CD1c-positive myeloid dendritic cell (primary cell): ENCODE data around the gene FUBP1.
A peak's percentile ranks its signal among the peaks of the same experiment; 100 is the strongest.
"Not testable (repeated sequence)": the region's sequence is repeated elsewhere in the genome, so short reads cannot be mapped to it uniquely, and the experiment has no call there.

ENCODE experiments used
- DNase-seq: peaks from one replicate; pipeline ENCODE4 v3.0.0-alpha.2; 2016; ENCODE audit errors: extremely low spot score

FUBP1 gene

DNA sequence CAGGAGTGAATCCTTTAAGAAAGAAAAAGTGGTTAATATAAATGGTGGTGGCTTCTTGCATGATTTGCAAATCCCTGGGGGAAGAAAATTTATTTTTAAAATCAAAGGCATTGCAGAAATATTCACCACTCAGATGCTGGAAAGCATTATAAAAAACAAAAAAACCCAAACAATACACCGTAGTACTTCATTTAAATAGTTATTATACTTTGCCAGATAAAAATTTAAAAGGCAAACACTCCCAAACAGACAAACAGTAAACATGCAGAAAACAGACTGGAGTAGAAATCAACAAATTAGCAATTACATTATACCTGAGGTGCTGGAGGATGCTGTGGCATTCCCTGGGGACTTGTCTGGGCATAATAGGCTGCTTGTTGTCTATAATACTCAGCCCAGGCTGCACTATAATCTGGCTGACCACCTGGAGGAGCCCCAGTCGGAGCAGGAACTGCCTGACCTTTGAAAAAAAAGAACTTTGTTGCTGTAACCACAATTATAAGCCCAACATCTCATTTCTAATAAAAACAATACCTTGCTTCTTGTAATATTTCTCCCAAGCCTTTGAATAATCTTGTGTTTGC is 29.9 kb downstream of the FUBP1 start:
- DNase-seq = no peak

DNA sequence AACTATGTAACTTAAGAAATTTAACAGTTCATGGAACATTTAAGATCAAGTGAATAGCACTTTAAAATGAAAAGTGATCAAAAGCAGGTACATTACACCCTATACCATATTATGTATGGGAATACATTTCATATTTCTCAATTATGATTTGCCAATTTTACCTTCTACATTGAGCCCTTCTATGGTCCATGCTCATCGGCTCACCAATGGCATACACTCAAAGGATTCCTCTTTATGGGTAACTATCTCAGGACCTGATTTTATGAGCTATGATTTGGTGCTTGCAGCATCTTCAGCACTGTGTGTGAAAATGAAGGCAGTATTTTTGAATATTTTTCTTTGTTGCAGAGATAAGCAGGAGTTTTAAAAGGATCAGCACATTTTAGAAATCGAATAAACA is 33.5 kb downstream of the FUBP1 start:
- DNase-seq = no peak

DNA sequence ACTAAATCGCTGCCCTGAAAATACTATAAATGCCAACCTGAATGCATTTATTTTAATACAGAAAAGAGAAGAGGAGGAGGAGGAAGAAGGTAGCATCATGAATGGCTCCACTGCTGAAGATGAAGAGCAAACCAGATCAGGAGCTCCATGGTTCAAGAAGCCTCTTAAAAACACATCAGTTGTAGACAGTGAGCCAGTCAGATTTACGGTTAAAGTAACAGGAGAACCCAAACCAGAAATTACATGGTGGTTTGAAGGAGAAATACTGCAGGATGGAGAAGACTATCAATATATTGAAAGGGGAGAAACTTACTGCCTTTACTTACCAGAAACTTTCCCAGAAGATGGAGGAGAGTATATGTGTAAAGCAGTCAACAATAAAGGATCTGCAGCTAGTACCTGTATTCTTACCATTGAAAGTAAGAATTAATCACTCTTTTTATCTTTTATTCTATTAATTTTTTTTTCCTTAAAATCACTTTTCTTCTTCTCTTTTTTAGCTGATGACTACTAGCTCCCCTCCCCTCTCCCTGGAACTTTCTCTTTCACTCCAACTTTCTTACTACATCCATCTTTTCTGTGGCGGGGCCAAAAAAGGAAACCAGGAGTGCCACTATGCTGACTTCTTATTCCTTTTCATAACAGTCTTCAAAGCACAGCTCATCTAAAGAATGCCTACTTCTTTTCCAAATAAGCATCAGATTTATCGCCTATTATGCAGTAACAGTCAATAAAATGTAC is 36.3 kb downstream of the FUBP1 start:
- DNase-seq = no peak

DNA sequence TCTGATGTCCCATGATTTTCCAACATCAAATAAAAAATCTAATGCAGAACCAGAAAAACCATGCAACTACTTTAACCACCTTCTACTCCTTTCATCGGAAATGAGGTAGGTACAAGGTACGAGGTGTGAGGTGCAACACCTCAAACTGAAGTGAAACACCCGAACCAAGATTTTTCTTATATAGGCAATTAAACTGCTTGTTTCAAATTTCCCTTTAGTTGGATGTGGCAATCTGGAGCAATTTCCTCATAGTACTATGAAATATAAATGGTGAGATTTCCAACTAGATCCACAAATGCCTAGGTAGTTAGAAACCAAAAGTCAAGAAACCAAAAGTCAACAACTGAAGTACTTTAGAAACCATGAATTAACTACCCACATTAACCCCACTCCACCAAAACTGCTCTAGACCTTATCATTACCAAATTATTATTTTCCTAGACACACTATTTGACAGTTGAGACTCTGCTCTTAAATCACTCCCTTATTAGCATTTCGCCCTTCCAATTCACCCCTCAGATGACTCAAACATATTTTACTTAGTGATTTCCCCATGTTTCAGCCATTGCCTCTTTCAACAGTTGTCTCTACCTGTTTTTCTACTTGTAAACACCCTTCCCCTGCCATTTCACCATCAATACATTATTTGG is 37.8 kb downstream of the FUBP1 start:
- no peak for DNase-seq

DNA sequence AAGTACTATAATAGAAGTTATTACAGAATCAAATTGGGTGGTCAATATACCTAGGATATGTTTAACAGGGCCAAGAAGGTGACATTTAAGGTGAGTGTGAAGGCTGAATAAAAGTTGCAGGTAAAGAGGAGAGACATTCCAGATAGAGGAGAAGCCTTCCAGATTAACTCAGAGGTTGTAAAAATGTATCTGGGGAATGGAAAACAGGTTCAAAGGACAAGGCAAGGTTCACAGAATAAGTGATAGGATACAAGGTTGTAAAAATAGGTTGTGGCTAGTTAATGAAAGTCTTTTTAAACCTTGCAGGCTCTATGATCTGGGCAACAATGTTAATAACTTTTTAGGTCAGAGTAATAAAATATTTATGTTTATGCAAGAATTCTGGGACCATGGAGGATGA is 40.2 kb downstream of the FUBP1 start:
- no peak for DNase-seq

DNA sequence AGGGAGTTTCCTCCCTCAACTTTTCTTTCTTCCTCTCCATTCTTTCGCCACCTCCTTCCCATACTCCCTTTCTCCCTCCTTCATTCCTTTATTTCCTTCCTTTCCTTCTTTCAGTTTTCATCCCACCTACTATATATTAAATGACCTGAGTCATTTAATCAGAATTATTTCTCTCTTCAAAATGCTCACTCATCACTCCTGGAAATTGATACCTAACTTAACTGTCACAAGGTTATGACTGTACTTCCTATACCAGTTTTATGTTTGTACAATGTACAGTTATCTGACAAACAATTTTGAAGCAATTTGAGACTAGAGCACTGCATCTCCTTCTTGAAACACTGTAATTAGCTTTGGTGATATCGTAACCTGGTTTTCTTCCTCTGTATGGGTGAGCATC is 49.1 kb downstream of the FUBP1 start:
- no peak for DNase-seq

DNA sequence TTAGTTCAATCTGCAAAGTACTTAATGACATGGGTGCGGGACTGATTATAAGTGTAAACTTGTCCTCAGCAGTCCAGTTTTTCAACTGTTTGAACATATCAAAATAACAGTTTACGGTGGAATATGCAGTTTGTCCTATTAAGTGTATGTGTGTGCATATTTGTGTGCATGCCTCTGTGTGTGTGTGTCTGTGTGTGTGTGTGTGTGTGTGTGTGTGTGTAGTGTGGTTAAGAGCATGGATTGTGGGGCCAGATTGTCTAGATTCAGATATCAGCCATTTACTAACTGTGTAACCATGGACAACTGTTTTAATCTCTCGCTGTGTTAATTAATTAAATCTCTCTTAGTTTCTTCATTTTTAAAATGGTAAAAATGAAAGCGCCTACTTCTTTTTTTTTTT is 51.5 kb downstream of the FUBP1 start:
- DNase-seq = no peak

DNA sequence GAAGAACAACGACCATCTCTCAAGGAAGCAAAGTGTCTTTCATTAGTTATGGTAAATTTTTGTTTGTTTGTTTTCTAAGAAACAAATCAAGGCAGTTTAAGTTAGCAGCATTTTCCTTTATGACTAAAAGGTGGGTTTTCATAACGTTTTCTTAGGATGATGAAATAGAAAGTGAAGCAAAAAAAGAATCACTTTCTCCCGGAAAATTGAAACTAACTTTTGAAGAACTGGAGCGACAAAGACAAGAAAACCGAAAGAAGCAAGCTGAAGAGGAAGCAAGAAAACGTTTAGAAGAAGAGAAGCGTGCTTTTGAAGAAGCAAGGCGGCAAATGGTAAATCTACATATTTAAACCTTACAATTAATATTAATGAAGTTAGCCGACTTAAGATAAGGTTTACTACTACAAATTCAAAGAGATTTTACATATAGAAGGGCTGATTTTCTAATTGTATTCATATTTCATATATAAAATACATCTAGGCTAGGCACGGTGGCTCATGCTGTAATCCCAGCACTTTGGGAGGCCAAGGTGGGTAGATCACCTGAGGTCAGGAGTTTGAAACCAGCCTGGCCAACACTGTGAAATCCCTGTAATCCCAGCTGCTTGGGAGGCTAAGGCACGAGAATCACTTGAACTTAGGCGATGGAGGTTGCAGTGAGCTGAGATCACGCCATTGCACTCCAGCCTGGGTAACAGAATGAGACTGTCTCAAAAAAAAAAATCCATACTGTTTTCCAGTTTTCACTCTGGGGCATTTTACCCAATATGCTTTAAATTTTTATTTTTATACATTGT is 52.1 kb downstream of the FUBP1 start:
- DNase-seq = peak; percentile 58

DNA sequence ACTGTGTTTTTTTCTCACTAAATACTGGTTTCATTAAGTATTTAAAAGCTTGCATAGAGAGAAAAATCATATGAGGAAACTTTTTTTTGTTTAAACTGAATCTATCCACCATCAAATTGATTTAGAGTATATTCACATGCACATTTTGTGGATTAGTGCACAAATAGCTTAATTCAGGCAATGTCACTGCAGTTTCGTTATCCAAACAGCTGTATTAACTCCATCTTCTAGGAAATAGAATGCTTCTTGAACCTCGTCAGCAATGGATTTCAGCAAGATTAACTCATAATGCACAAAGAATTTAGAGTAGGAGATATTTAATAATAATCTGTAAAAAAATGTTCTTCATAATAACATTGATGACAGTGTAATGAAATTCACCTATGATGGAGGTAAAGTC is 52.9 kb downstream of the FUBP1 start:
- no peak for DNase-seq

DNA sequence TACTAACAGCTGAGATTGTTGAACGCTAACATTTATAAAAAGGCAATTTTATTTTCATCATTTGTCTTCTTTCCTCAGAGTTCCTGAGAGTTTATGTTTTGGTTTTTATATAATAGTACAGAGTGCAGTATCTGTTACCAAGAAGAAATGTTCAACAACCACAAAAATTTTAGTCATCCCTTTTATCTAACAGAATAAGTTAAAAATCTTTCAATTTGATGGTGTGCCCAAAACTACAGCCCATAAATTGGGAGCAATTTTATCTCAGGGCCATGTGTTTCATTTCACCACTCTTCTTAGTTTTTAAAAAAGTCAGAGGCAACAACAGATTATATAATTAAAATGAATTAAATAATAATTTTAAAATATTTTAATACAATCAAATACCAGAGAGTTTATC is 53.4 kb downstream of the FUBP1 start:
- DNase-seq = no peak

DNA sequence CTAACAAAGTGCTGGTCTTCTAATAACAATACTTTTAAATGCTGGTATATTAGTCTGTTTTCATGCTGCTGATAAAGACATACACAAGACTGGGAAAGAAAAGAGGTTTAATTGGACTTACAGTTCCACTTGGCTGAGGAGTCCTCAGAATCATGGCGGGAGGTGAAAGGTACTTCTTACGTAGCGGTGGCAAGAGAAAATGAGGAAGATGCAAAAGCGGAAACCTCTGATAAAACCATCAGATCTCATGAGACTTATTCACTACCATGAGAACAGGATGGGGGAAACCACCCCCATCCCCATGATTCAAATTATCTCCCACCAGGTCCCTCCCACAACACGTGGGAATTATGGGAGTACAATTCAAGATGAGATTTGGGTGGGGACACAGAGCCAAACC is 60.0 kb downstream of the FUBP1 start:
- DNase-seq = not testable (repeated sequence)

DNA sequence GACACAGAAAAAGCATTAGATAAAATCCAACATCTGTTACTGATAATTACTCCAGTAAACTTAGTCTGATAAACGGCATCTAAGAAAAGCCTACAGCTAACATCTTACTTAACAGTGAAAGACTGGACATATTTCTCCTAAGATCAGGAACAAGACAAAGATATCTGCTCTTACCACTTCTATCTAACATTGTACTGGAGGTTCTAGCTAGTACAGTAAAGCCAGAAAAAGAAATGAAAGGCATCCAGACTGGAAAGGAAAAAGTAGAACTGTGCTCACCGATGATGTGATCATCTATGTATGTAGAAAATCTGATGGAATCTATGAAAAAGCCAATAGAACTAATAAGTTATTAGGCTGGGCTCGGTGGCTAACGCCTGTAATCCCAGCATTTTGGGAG is 68.8 kb downstream of the FUBP1 start:
- no peak for DNase-seq

DNA sequence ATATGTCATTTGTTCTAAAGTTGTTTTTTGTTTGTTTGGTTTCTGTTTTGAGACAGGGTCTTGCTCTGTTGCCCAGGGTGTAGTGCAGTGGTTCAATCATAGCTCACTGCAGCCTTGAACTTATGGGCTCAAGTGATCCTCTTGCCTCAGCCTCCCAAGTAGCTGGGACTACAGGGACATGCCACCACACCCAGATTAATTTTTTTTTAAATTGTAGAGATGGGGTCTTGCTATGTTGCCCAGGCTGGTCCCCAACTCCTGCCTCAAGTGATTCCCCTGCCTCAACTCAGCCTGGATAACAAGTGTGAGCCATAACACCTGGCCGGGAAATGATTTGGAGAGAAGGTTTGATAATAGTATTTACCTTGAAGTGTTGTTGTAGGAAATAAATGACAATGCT is 72.2 kb downstream of the FUBP1 start:
- no peak for DNase-seq

DNA sequence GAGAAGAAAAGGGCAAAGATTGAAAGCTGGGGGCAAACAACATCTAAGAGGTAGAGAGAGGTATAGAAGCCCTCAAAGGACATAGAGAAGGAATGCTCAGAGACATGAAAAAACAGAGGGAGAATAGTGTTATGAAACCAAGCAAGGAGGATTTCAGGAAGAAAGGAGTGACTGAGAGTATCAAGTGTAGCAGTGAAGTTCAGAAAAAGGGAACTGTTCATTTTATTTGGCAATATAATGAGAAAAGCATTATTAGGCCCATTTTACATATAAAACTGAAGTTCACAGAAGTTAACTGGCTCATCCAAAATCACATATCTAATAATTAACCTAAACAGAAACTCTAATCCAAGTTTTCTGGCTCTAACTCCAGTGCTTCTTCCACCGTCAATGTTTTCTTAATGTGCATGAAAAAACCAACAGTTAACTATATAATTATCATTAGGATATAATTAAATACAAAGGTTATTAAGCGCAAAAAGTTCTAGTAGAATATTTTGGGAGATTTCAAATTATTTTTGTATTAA is 72.8 kb downstream of the FUBP1 start:
- peak; percentile 13 for DNase-seq

DNA sequence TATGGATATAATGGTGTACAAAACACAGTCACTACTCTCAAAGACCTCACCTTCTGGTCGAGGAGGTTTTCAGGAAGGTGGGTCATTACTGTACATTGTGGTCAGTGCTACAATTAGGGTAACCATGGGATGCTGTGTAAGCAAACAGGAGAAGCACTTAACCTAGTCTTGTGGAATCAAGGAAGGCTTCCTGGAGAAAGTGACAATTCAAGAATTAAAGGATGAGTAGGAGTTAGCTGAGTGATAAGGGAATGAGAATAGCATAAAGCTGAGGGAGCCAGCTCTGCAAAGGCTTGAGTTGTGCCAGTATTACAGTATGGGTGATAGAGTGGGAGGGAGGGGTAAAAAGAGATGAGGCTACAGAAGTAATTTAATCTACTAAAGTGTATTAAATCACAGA is 73.3 kb downstream of the FUBP1 start:
- DNase-seq = no peak

DNA sequence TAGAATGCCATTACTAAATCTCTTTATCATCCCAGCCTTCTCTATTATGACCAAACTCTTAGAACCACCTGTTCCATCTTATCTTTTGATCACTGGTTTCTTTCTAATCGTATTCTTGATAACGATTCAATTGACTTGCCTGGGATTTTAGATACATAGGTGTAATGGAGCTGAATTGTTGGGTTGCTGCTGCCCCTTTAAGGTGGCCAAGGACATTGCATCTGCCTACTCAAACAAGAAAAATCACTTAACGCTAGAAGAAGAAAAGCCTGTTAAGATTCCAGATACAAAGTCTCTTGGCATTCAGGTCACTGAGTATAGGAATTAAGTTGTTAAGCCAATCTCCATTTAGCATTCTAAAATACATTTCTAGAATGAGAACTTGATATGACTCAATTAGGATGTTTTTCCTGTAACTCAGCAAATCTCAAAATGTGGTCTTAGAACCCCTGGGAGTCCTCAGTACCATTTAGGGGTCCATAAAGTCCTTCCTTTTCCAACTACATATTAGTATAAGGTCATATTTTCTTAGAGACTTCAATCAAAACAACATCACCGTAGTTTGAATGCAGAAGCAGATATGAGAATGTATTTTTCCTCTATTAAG is 78.1 kb downstream of the FUBP1 start:
- DNase-seq = no peak

DNA sequence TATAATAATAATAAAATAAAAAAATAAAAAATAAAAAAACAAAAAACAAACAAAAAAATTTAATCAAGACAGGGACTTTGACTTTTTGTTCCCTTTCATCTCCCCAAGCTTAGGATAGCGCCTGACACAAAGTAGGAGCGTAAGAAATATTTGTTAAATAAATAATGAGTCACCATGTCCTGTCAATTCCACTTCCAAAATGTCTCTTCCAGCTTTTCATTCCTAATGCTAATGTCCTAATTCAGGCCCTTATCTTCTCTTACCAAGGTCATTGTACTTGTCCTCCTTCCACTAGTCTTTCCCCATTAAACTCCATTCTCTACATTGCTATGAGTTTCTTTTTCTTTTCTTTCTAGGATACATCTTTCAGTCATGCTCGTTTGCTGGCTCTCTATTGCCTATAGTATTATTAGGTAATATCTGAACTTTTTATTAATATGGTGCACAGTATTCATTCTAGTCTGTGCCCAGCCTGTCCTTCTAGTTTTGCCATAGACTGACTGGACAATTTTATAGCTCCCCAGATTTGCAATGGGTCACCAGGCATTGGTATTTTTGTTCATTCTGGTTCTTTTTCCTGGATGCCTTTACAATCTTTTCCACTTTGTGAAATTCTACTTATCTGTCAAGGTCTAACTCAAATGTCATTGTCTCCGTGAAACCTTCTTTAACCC is 79.1 kb downstream of the FUBP1 start:
- no peak for DNase-seq
